ENCODE data around the gene CTSZ.

CTSZ gene

GRCh38 chr20:59032023-59032712 is 25.1 kb upstream of the CTSZ start, which contains the start of gene ATP5F1E:
Gene ATP5F1E, minus strand, starts transcription at chr20:59032335. Its CDS starts 84 bp downstream, at chr20:59032251.
- in situ Hi-C loops (cut with MboI; ENCODE audit: low sequenced_read_pairs, unreplicated experiment) = no loop called here
- TF ChIP-seq, protein P1, sequence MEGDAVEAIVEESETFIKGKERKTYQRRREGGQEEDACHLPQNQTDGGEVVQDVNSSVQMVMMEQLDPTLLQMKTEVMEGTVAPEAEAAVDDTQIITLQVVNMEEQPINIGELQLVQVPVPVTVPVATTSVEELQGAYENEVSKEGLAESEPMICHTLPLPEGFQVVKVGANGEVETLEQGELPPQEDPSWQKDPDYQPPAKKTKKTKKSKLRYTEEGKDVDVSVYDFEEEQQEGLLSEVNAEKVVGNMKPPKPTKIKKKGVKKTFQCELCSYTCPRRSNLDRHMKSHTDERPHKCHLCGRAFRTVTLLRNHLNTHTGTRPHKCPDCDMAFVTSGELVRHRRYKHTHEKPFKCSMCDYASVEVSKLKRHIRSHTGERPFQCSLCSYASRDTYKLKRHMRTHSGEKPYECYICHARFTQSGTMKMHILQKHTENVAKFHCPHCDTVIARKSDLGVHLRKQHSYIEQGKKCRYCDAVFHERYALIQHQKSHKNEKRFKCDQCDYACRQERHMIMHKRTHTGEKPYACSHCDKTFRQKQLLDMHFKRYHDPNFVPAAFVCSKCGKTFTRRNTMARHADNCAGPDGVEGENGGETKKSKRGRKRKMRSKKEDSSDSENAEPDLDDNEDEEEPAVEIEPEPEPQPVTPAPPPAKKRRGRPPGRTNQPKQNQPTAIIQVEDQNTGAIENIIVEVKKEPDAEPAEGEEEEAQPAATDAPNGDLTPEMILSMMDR (IDR thresholded peaks at IDR 0.05; ENCODE audit: borderline replicate concordance, control extremely low read depth, extremely low read depth, insufficient read depth, missing control alignments) = no peak
- peak; percentile 98 for DNase-seq (ENCODE audit: low spot score)

DNA sequence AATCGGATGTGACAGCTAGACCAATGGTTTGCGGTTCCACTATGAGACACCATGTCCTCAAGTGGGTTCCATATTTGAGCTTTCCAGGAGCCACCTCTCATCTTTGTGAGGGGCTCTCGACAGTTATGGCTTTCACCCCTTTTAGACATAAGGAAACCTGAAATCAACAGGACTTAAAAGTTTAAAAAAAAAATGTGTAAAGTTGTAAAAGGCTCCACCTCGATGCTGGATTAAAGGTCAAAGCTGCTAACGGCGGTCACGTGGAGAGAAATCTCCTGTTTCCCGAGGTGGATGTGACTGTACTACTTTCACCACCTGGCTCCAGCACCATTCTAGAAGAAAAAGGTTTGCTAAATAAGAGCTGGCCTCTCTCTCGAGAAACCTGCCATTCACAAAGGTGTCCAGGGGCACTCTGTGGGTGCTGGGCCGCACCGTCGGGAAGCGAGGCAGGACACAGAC is 24.5 kb upstream of the CTSZ start:
- in situ Hi-C loops (cut with MboI; ENCODE audit: low sequenced_read_pairs, unreplicated experiment) = no loop called here
- no peak for DNase-seq (ENCODE audit: low spot score)
- TF ChIP-seq, protein P1 (IDR thresholded peaks at IDR 0.05; ENCODE audit: borderline replicate concordance, control extremely low read depth, extremely low read depth, insufficient read depth, missing control alignments) = no peak

DNA sequence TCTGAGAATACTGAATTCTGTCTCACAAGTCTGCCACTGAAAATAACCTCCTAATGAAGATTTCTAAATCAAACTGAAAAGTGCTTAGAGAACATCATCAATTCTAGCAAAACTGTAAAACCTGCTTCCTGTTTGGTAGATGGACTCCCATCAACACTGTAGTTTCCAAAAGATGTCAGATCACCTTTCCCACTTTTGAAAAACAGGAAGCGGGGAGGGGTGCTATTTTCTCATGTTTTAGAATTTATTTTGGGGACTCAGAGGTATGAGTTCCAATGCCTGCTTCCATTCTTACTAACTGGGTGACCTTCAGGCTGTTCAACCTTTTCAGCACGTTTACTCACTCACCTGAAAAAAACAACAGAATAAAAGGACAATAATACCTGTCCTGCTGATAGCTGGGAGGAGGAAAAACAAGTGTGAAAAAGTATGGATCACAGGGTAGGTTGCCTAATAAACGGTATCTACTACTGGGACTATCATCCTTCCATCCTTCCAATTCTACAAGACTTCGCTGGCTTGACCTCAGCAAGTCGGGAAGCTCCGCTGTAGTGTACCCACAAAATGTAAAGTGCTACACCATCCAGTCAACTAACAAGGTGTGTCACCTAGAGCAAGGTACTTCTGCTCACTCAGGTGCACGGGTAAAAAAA is 24.0 kb upstream of the CTSZ start:
- TF ChIP-seq, protein P1 (IDR thresholded peaks at IDR 0.05; ENCODE audit: borderline replicate concordance, control extremely low read depth, extremely low read depth, insufficient read depth, missing control alignments) = no peak
- no peak for DNase-seq (ENCODE audit: low spot score)
- in situ Hi-C loops (cut with MboI; ENCODE audit: low sequenced_read_pairs, unreplicated experiment) = no loop called here

DNA sequence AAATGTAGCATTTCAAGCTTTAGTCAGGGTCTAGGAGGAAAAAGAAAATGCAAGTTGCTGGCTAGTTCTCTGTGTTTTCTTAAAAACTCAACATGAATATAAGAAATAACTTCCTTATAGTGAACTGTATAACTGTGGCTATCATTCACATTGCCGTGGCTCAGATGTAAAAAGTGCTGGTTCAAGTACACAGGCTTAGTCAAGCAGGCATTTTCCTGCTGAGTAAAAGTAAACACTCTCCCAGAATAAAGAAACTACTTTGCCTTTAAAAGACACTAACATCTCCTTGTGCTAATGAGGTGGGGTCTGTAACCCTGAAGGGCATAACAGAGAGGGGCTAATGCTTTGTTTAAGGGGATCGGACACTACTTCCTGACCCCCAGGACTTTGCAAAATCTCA is 21.8 kb upstream of the CTSZ start:
- TF ChIP-seq, protein P1 (IDR thresholded peaks at IDR 0.05; ENCODE audit: borderline replicate concordance, control extremely low read depth, extremely low read depth, insufficient read depth, missing control alignments) = no peak
- no peak for DNase-seq (ENCODE audit: low spot score)
- in situ Hi-C loops (cut with MboI; ENCODE audit: low sequenced_read_pairs, unreplicated experiment) = no loop called here

- DNase-seq (ENCODE audit: low spot score) = no peak
- TF ChIP-seq, protein P1 (IDR thresholded peaks at IDR 0.05; ENCODE audit: borderline replicate concordance, control extremely low read depth, extremely low read depth, insufficient read depth, missing control alignments) = no peak
- in situ Hi-C loops (cut with MboI; ENCODE audit: low sequenced_read_pairs, unreplicated experiment) = no loop called here
These were observed 20.8 kb upstream of the CTSZ start for GRCh38 chr20:59027741-59028320.

GRCh38 chr20:59026904-59027740 is 20.1 kb upstream of the CTSZ start:
- no peak for DNase-seq (ENCODE audit: low spot score)
- in situ Hi-C loops (cut with MboI; ENCODE audit: low sequenced_read_pairs, unreplicated experiment) = no loop called here
- TF ChIP-seq, protein P1 (IDR thresholded peaks at IDR 0.05; ENCODE audit: borderline replicate concordance, control extremely low read depth, extremely low read depth, insufficient read depth, missing control alignments) = no peak

Data from GM13976 (cell line).